Measurements from ENCODE around the gene MSI2. TPM values are rescaled to one million over a fixed set of nuclear protein-coding genes. Genes with fewer than 3 reads are reported as not detected.

MSI2 gene
- total RNA-seq, 2 experiments from 2014 or later: 131 to 164 TPM

GRCh38 chr17:57327176-57327970 lies 71.0 kb downstream of the MSI2 start:
- H3K9me2 ChIP-seq (ENCODE audit: insufficient read depth, low read length): no peaks in the 10 kb centered on the region
- no peaks in the 10 kb centered on the region for H3K9me3 ChIP-seq (ENCODE audit: low read length)
- TF ChIP-seq CTCF (conservative IDR thresholded peaks at IDR 0.05; ENCODE audit: low read length) (no peak), EZH2phosphoT487 (IDR thresholded peaks at IDR 0.05; ENCODE audit: borderline replicate concordance, low read depth, low read length) (no peak)
- CTCF ChIA-PET (ENCODE audit: unreplicated experiment): no interaction called here
- H3K79me2 ChIP-seq (ENCODE audit: insufficient read depth, low read depth, low read length): no peaks in the 10 kb centered on the region
- intact Hi-C loops (cut with micrococcal nuclease; ENCODE audit: unreplicated experiment): no loop called here
- peaks cover 31% of the 10 kb centered on the region for H3K36me3 ChIP-seq (ENCODE audit: insufficient read depth, low read length)
- peaks cover 10% of the 10 kb centered on the region for H3K4me1 ChIP-seq (ENCODE audit: insufficient read depth, low read length, poor library complexity, severe bottlenecking)
- no peak overlapping the region for H3K4me3 ChIP-seq (ENCODE audit: low read depth, low read length, poor library complexity, severe bottlenecking)
- BruUV-seq (replicated peaks): no TSS peak
- no peak overlapping the region for H2AFZ ChIP-seq (ENCODE audit: low read length)
- no peak for DNase-seq (ENCODE audit: low spot score)
- H3K27ac ChIP-seq (ENCODE audit: low read depth, low read length, poor library complexity, severe bottlenecking): no peak overlapping the region
- no peaks in the 10 kb centered on the region for H4K20me1 ChIP-seq (ENCODE audit: insufficient read depth, low read length)
- H3K4me2 ChIP-seq (ENCODE audit: low read length): no peak overlapping the region
- POLR2A ChIA-PET: interaction anchor here (1.0 to 1.4 kb wide), 2 partner anchors 14 to 70 kb away, joined by 3 to 4 read pairs; no protein-coding TSS in a partner anchor

- H3K79me2 ChIP-seq (ENCODE audit: insufficient read depth, low read depth, low read length): no peaks in the 10 kb centered on the region
- H3K4me2 ChIP-seq (ENCODE audit: low read length): no peak overlapping the region
These were observed 72.0 kb downstream of the MSI2 start for GRCh38 chr17:57328109-57328882.

More at GRCh38 chr17:57328109-57328882, 72.0 kb downstream of the MSI2 start:
- TF ChIP-seq CTCF (conservative IDR thresholded peaks at IDR 0.05; ENCODE audit: low read length) (no peak), EZH2phosphoT487 (IDR thresholded peaks at IDR 0.05; ENCODE audit: borderline replicate concordance, low read depth, low read length) (no peak)
- peaks cover 10% of the 10 kb centered on the region for H3K4me1 ChIP-seq (ENCODE audit: insufficient read depth, low read length, poor library complexity, severe bottlenecking)
- POLR2A ChIA-PET: no interaction called here
- CTCF ChIA-PET (ENCODE audit: unreplicated experiment): no interaction called here
- H3K4me3 ChIP-seq (ENCODE audit: low read depth, low read length, poor library complexity, severe bottlenecking): no peak overlapping the region
- H3K36me3 ChIP-seq (ENCODE audit: insufficient read depth, low read length): peaks cover 31% of the 10 kb centered on the region
- BruUV-seq (replicated peaks): no TSS peak
- no peak for DNase-seq (ENCODE audit: low spot score)
- H3K9me3 ChIP-seq (ENCODE audit: low read length): no peaks in the 10 kb centered on the region
- H4K20me1 ChIP-seq (ENCODE audit: insufficient read depth, low read length): no peaks in the 10 kb centered on the region
- intact Hi-C loops (cut with micrococcal nuclease; ENCODE audit: unreplicated experiment): no loop called here
- H3K27ac ChIP-seq (ENCODE audit: low read depth, low read length, poor library complexity, severe bottlenecking): no peak overlapping the region
- H3K9me2 ChIP-seq (ENCODE audit: insufficient read depth, low read length): no peaks in the 10 kb centered on the region
- H2AFZ ChIP-seq (ENCODE audit: low read length): no peak overlapping the region
